ENCODE data around the gene ITPR3.

The ITPR3 gene

GRCh38 chr6:33670086-33670660 is 49.1 kb downstream of the ITPR3 start:
- DNase-seq (ENCODE audit: low read depth) = no peak

GRCh38 chr6:33670971-33671743 is 50.0 kb downstream of the ITPR3 start:
- no peak for DNase-seq (ENCODE audit: low read depth)

- DNase-seq (ENCODE audit: low read depth) = no peak
Observed at GRCh38 chr6:33671744-33672072, 50.6 kb downstream of the ITPR3 start.

- no peak for DNase-seq (ENCODE audit: low read depth)
Observed at GRCh38 chr6:33672808-33673207, 51.7 kb downstream of the ITPR3 start.

- no peak for DNase-seq (ENCODE audit: low read depth)
Observed at GRCh38 chr6:33673851-33674250, 52.7 kb downstream of the ITPR3 start.

- DNase-seq (ENCODE audit: low read depth) = no peak
Observed at GRCh38 chr6:33675968-33676367, 54.8 kb downstream of the ITPR3 start.

GRCh38 chr6:33676416-33677142 is 55.5 kb downstream of the ITPR3 start:
- no peak for DNase-seq (ENCODE audit: low read depth)

GRCh38 chr6:33677143-33677660 is 56.1 kb downstream of the ITPR3 start:
- no peak for DNase-seq (ENCODE audit: low read depth)

GRCh38 chr6:33677689-33678088 is 56.6 kb downstream of the ITPR3 start:
- no peak for DNase-seq (ENCODE audit: low read depth)

- DNase-seq (ENCODE audit: low read depth) = no peak
Observed at GRCh38 chr6:33678233-33678931, 57.3 kb downstream of the ITPR3 start.

GRCh38 chr6:33678932-33679490 is 57.9 kb downstream of the ITPR3 start:
- DNase-seq (ENCODE audit: low read depth) = no peak

GRCh38 chr6:33679761-33680160 is 58.6 kb downstream of the ITPR3 start:
- no peak for DNase-seq (ENCODE audit: low read depth)

- no peak for DNase-seq (ENCODE audit: low read depth)
Observed at GRCh38 chr6:33682341-33682740, 61.2 kb downstream of the ITPR3 start.

- peak; percentile 36 for DNase-seq (ENCODE audit: low read depth)
Observed at GRCh38 chr6:33683051-33683571, 62.0 kb downstream of the ITPR3 start.

- no peak for DNase-seq (ENCODE audit: low read depth)
Observed at GRCh38 chr6:33683576-33684427, 62.7 kb downstream of the ITPR3 start.

GRCh38 chr6:33684428-33684896 is 63.3 kb downstream of the ITPR3 start:
- no peak for DNase-seq (ENCODE audit: low read depth)

- no peak for DNase-seq (ENCODE audit: low read depth)
Observed at GRCh38 chr6:33684983-33685382, 63.9 kb downstream of the ITPR3 start.

- DNase-seq (ENCODE audit: low read depth) = no peak
Observed at GRCh38 chr6:33685411-33686224, 64.5 kb downstream of the ITPR3 start.

GRCh38 chr6:33686225-33686924 is 65.3 kb downstream of the ITPR3 start:
- DNase-seq (ENCODE audit: low read depth) = no peak
